Heart right ventricle (tissue), 16 donors: ENCODE results near the gene MYO1D. TPM values are rescaled to one million over a fixed set of nuclear protein-coding genes. Genes with fewer than 3 reads are reported as not detected.

Experiments used
- ATAC-seq, 8 donors: fragments of 200-7000 bp; cut with Tn5 transposase; one replicate each; pipeline ENCODE4 v1.9.1; 2020; ENCODE audit warnings: mild to moderate bottlenecking in 8 of 8, moderate library complexity in 8 of 8, moderate number of reproducible peaks in 1 of 8
- DNase-seq, 2 donors: peaks; one replicate each; pipeline ENCODE4 v3.0.0-alpha.2; 2020
- H3K27ac ChIP-seq, 10 donors: fragments of 200-600 bp; sonication (generic) in 2 of 10; one replicate each; pipeline versions ENCODE4 v1.5.0 to v1.8.0; 2020 to 2022; ENCODE audit warnings: mild to moderate bottlenecking in 3 of 10
- H3K27me3 ChIP-seq, 7 donors: fragments of 200-600 bp; one replicate each; pipeline ENCODE4 v1.8.0; 2021 to 2022; ENCODE audit warnings: mild to moderate bottlenecking in 2 of 7
- H3K36me3 ChIP-seq, 9 donors: fragments of 200-600 bp; sonication (generic) in 1 of 9; one replicate each; pipeline versions ENCODE4 v1.5.0 to v1.8.0; 2020 to 2022; ENCODE audit warnings: mild to moderate bottlenecking in 2 of 9
- H3K4me1 ChIP-seq, 9 donors: fragments of 200-600 bp; sonication (generic) in 1 of 9; one replicate each; pipeline versions ENCODE4 v1.5.0 to v1.8.0; 2020 to 2022; ENCODE audit warnings: mild to moderate bottlenecking in 4 of 9
- H3K4me3 ChIP-seq, 10 donors: fragments of 200-600 bp; sonication (generic) in 2 of 10; one replicate each; pipeline versions ENCODE4 v1.5.0 to v1.8.0; 2020 to 2022; ENCODE audit warnings: mild to moderate bottlenecking in 7 of 10, moderate library complexity in 2 of 10
- H3K9me3 ChIP-seq, 11 donors: fragments of 200-600 bp in 10 of 11; sonication (generic) in 2 of 11; one replicate each; pipeline versions ENCODE4 v1.5.0 to v1.8.0; 2013 to 2022; ENCODE audit warnings: mild to moderate bottlenecking in 2 of 11, control low read depth in 1 of 11, moderate library complexity in 1 of 11
- CTCF ChIP-seq, 9 donors: fragments of 200-600 bp; sonication (generic) in 2 of 9; IDR thresholded peaks; one replicate each; pipeline versions ENCODE4 v1.5.0 to v1.8.0; 2021 to 2022; ENCODE audit warnings: antibody characterized with exemption in 9 of 9, mild to moderate bottlenecking in 5 of 9, moderate library complexity in 1 of 9
- WGBS, 2 donors: extraction: QIAGEN DNeasy Blood & Tissue Kit; methylation state at CpG; one replicate each; pipeline ENCODE4 v1.1.7; 2013; ENCODE audit warnings: inconsistent platforms in 1 of 2; 5-methylcytosine and 5-hydroxymethylcytosine counted together
- intact Hi-C, 10 donors: fragments of 100-400 bp; cut with DNase I; formaldehyde crosslinking; loops; one replicate each; pipeline versions ENCODE4 v1.11.1 to v1.14.2; 2022
- polyA plus RNA-seq, 2 donors: library from polyadenylated mRNA; stranded (reverse); fragments of 200-250 nt; gene quantifications; one replicate each; pipeline ENCODE4 v1.2.3, GENCODE V29; 2013
- total RNA-seq, 10 donors: library from RNA; stranded (reverse); fragmentation: NEBNext Ultra II Directional in 3 of 10; extraction: Animal tissue kit (Norgen Biotek cat#: 25700) in 3 of 10; gene quantifications; one replicate each; pipeline versions ENCODE4 v1.2.1 to v1.2.4, GENCODE V29; 2021 to 2023
- donor health status: Arrhythmogenic right ventricular cardiomyopathy.
- donor health status: ischemic (EF 13 %, LVEDD 7.1; RV severe dilation, severe dysfunction).
- donor health status: healthy with polysubstance abuse.
- donor health status: DM: no; HTN: yes; CAD: no.
- donor health status: DM: no; HTN: no; CAD: no.
- donor health status: ischemic (EF 25% LVEDD 6.9; RV normal size, moderate dysfunction).
- donor health status: ischemic (EF 25% LVEDD 5.7; RV mildly dilated, moderate dysfunction).
- donor health status: healthy.
- donor health status: DM: yes; HTN: yes; CAD: no.
- donor health status: Ischemic cardiomyopathy.
- donor health status: ischemic (EF 35%, LVEDD 5.7; RV mildly dilated, moderate dysfunction).
- donor health status: nonischemic (EF 11% LVEDD 7.7; RV severe dilation, severe dysfunction).
- donor health status: DM: yes; HTN: yes; CAD: no.
- donor health status: PGD.
- donor health status: ischemic (EF 29% LVEDD 5.4; RV normal size, mild dysfunction).
- donor health status: nonischemic (EF 23%, LVEDD 6.1; RV moderate dilation, normal function).

The MYO1D gene
- total and polyA plus RNA-seq, 12 donors = 1.9 to 16.4 (median 6.7) TPM

- ATAC-seq = peak in 1 of 8 donors; percentile 25
- H3K4me3 ChIP-seq = no peak overlapping the region
- intact Hi-C loops = no loop called here
- H3K27ac ChIP-seq = peak overlapping the region in 8 of 10 donors; percentile 2 to 75 (median 60)
- H3K4me1 ChIP-seq = peaks cover 8 to 58% (median 33%) of the 10 kb centered on the region in 9 donors
- peaks cover 0 to 6% (median 0%) of the 10 kb centered on the region in 7 donors for H3K27me3 ChIP-seq
- 80% methylated on average over 1 of the region's 1 CpG for WGBS, 2 donors
- no peaks in the 10 kb centered on the region for H3K36me3 ChIP-seq
- no peaks in the 10 kb centered on the region for H3K9me3 ChIP-seq
- no peak for DNase-seq
- no peak for TF ChIP-seq CTCF (IDR thresholded peaks at IDR 0.05)
Observed at GRCh38 chr17:32870969-32871368, 6.0 kb downstream of the MYO1D start.

- H3K36me3 ChIP-seq = no peaks in the 10 kb centered on the region
- H3K27me3 ChIP-seq = no peaks in the 10 kb centered on the region
- DNase-seq (peak in 1 of 2 donors; percentile 27), ATAC-seq (peak; percentile 50 to 87 (median 74))
- H3K9me3 ChIP-seq = no peaks in the 10 kb centered on the region
- intact Hi-C loops = no loop called here
- TF ChIP-seq CTCF (IDR thresholded peaks at IDR 0.05) = no peak
- peak overlapping the region in 9 of 10 donors; percentile 2 to 75 (median 63) for H3K27ac ChIP-seq
- H3K4me3 ChIP-seq = no peak overlapping the region
- peaks cover 8 to 50% (median 27%) of the 10 kb centered on the region in 9 donors for H3K4me1 ChIP-seq
- WGBS, 2 donors = 11% methylated on average over 3 of the region's 3 CpGs
Observed at GRCh38 chr17:32870027-32870670, 6.8 kb downstream of the MYO1D start.

DNA sequence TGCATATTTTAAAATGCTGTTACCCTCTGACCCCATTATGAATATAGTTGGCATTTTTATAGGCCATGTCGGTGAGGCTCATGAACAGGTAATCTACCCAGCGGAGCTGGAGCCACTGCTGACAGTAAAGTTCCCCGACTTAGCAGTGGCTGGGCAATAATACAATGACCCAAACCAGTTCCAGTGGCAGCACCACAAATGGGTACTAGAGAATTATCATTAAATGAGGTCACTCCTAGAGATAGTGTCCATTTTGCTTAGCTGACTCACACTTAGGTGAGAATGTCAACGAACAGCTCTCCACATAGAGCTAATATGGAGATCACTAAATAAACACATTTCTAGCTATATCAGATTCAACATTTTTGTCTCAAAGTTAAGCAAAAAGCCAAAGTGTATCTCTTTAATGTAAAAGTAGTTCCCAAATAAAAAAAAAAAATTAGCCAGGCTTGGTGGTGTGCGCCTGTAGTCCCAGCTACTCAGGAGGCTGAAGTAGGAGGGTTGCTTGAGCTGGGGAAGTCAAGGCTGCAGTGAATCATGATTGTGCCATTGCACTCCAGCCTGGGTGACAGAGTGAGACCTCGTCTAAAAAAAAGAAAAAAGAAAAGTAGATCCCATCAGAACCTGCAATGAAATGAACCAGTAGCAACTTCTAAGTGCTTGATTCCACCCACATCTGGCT, 7.4 kb downstream of the MYO1D start:
- Histone ChIP-seq H3K27ac (peak overlapping the region in 9 of 10 donors; percentile 2 to 75 (median 55)), H3K9me3 (no peaks in the 10 kb centered on the region), H3K36me3 (no peaks in the 10 kb centered on the region), H3K4me1 (peaks cover 8 to 48% (median 27%) of the 10 kb centered on the region in 9 donors), H3K27me3 (no peaks in the 10 kb centered on the region), H3K4me3 (no peak overlapping the region)
- 70 to 76% methylated on average over 6 of the region's 6 CpGs for WGBS, 2 donors
- DNase-seq (no peak), ATAC-seq (peak in 5 of 8 donors; percentile 29 to 75 (median 65))
- TF ChIP-seq CTCF (IDR thresholded peaks at IDR 0.05) = no peak
- intact Hi-C loops = loop anchor here in 2 of 10 donors (5.0 to 10.0 kb wide), 2 partner anchors 37 to 55 kb away; no protein-coding TSS in a partner anchor

- Histone ChIP-seq H3K9me3 (no peaks in the 10 kb centered on the region), H3K36me3 (no peaks in the 10 kb centered on the region), H3K27me3 (no peaks in the 10 kb centered on the region), H3K4me1 (peaks cover 7 to 44% (median 19%) of the 10 kb centered on the region in 9 donors), H3K4me3 (no peak overlapping the region), H3K27ac (no peak overlapping the region)
- intact Hi-C loops = loop anchor here in 2 of 10 donors (5.0 to 10.0 kb wide), 2 partner anchors 33 to 50 kb away; no protein-coding TSS in a partner anchor
- 97 to 98% methylated on average over 4 of the region's 4 CpGs for WGBS, 2 donors
- TF ChIP-seq CTCF (IDR thresholded peaks at IDR 0.05) = no peak
- DNase-seq (no peak), ATAC-seq (no peak)
Observed at GRCh38 chr17:32865141-32865540, 11.8 kb downstream of the MYO1D start.
